Measurements from ENCODE around the gene MUSTN1.

DNA sequence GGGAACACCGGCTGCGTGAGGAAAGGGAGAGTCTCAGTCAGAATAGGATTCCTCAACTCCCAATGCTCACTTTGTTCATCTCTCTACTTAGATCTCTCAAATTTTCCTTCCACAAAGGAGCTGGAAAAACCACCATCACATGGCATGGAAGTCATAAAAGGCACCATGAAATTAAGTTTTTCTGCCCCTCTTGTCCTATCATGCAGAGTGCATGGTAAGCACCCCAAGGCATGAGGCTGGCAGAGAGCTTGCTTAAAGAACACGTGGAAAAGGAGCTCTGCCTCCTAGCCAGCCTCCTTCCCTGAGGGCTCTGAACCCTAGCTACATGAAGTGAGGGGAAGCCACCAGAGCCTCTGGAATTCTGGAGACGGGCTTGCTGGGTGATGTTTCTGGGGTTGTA, 44.8 kb upstream of the MUSTN1 start:
- no peak for TF ChIP-seq CTCF (conservative IDR thresholded peaks at IDR 0.05; ENCODE audit: low read length)
- no peak for TF ChIP-seq EZH2phosphoT487 (IDR thresholded peaks at IDR 0.05; ENCODE audit: borderline replicate concordance, low read depth, low read length)

Measured in OCI-LY7 (cell line).